Activated CD4-positive, alpha-beta T cell treated with anti-CD3 and anti-CD28 coated beads for 48 hours (primary cell): Measurements from ENCODE around the gene CTSW.

Source experiments
- DNase-seq: peaks from one replicate; pipeline ENCODE4 v3.0.0-alpha.2; 2020

CTSW gene

GRCh38 chr11:65932558-65932919 lies 52.9 kb downstream of the CTSW start:
- no peak for DNase-seq
